H9 (cell line): ENCODE measurements around the gene FCHSD2. TPM values are rescaled to one million over a fixed set of nuclear protein-coding genes. Genes with fewer than 3 reads are reported as not detected.

Experiments
- DNase-seq: peaks from one replicate; pipeline ENCODE4 v3.0.0-alpha.2; 2017
- H2AFZ ChIP-seq: one replicate; pipeline ENCODE4 v1.6.1; 2013; ENCODE audit warnings: mild to moderate bottlenecking, low read length, control low read depth, moderate library complexity
- H2AK5ac ChIP-seq: 2 replicates; pipeline ENCODE4 v1.6.1; 2013; ENCODE audit warnings: low read length, control low read depth, mixed read lengths; ENCODE audit not compliant: insufficient read length
- H2BK120ac ChIP-seq: one replicate; pipeline ENCODE4 v1.6.1; 2013; ENCODE audit warnings: low read depth, mild to moderate bottlenecking, low read length, control low read depth, inconsistent platforms; ENCODE audit not compliant: poor library complexity, severe bottlenecking
- H2BK12ac ChIP-seq: 2 replicates; pipeline ENCODE4 v1.6.1; 2013; ENCODE audit warnings: low read length, control low read depth, mixed read lengths, low read depth; ENCODE audit not compliant: insufficient read length
- H2BK15ac ChIP-seq: 2 replicates; pipeline ENCODE4 v1.6.1; 2013; ENCODE audit warnings: low read depth, low read length, control low read depth
- H2BK20ac ChIP-seq: one replicate; pipeline ENCODE4 v1.6.1; 2013; ENCODE audit warnings: low read depth, mild to moderate bottlenecking, low read length, control low read depth, inconsistent platforms; ENCODE audit not compliant: poor library complexity, severe bottlenecking
- H2BK5ac ChIP-seq: 2 replicates; pipeline ENCODE4 v1.6.1; 2013; ENCODE audit warnings: low read length, control low read depth, mixed read lengths; ENCODE audit not compliant: insufficient read length
- H3K14ac ChIP-seq: 2 replicates; pipeline ENCODE4 v1.6.1; 2013; ENCODE audit warnings: low read length, control low read depth; ENCODE audit not compliant: insufficient read depth
- H3K18ac ChIP-seq: 2 replicates; pipeline ENCODE4 v1.6.1; 2013; ENCODE audit warnings: low read depth, mild to moderate bottlenecking, mixed read lengths, low read length, control low read depth; ENCODE audit not compliant: insufficient read length
- H3K23ac ChIP-seq: 2 replicates; pipeline ENCODE4 v1.6.1; 2013; ENCODE audit warnings: low read length, control low read depth, mixed read lengths, low read depth; ENCODE audit not compliant: insufficient read length
- H3K23me2 ChIP-seq: 2 replicates; pipeline ENCODE4 v1.6.1; 2013; ENCODE audit warnings: low read depth, mild to moderate bottlenecking, mixed read lengths, low read length, control low read depth; ENCODE audit not compliant: insufficient read length, poor library complexity, severe bottlenecking
- H3K27ac ChIP-seq: 2 replicates; pipeline ENCODE4 v1.5.1; 2013; ENCODE audit warnings: low read length, control low read depth, mixed read lengths, low read depth; ENCODE audit not compliant: insufficient read length
- H3K27me3 ChIP-seq: 2 replicates; pipeline ENCODE4 v1.6.1; 2013; ENCODE audit warnings: low read length, control low read depth, inconsistent platforms; ENCODE audit not compliant: insufficient read depth
- H3K4ac ChIP-seq: 2 replicates; pipeline ENCODE4 v1.6.1; 2013; ENCODE audit warnings: low read depth, mild to moderate bottlenecking, control low read depth, inconsistent platforms, low read length, moderate library complexity
- H3K4me1 ChIP-seq: 2 replicates; pipeline ENCODE4 v1.6.1; 2013; ENCODE audit warnings: low read length, control low read depth, inconsistent platforms; ENCODE audit not compliant: insufficient read depth
- H3K4me2 ChIP-seq: 2 replicates; pipeline ENCODE4 v1.6.1; 2013; ENCODE audit warnings: low read length, control low read depth, mixed read lengths; ENCODE audit not compliant: insufficient read length, insufficient read depth
- H3K56ac ChIP-seq: 2 replicates; pipeline ENCODE4 v1.6.1; 2013; ENCODE audit warnings: low read depth, mild to moderate bottlenecking, mixed read lengths, low read length, control low read depth; ENCODE audit not compliant: insufficient read length
- H3K79me1 ChIP-seq: 2 replicates; pipeline ENCODE4 v1.6.1; 2013; ENCODE audit warnings: low read depth, mild to moderate bottlenecking, moderate library complexity, low read length, control low read depth, inconsistent platforms; ENCODE audit not compliant: insufficient read depth, poor library complexity, severe bottlenecking
- H3K79me2 ChIP-seq: 2 replicates; pipeline ENCODE4 v1.6.1; 2013; ENCODE audit warnings: low read length, control low read depth, inconsistent platforms; ENCODE audit not compliant: insufficient read depth
- H3K9ac ChIP-seq: 2 replicates; pipeline ENCODE4 v1.6.1; 2013; ENCODE audit warnings: low read length, control low read depth, mixed read lengths; ENCODE audit not compliant: insufficient read length; ENCODE audit errors: extremely low read depth
- H3K9me3 ChIP-seq: one replicate; pipeline ENCODE4 v1.6.1; 2013; ENCODE audit warnings: low read depth, low read length, inconsistent platforms; ENCODE audit not compliant: control insufficient read depth
- H3T11ph ChIP-seq: one replicate; pipeline ENCODE4 v1.6.1; 2013; ENCODE audit warnings: mild to moderate bottlenecking, low read length, control low read depth, inconsistent platforms
- H4K20me1 ChIP-seq: one replicate; pipeline ENCODE4 v1.6.1; 2013; ENCODE audit not compliant: control insufficient read depth, insufficient read length, insufficient read depth
- H4K5ac ChIP-seq: 2 replicates; pipeline ENCODE4 v1.6.1; 2013; ENCODE audit warnings: low read depth, mild to moderate bottlenecking, mixed read lengths, low read length, control low read depth; ENCODE audit not compliant: insufficient read length
- H4K8ac ChIP-seq: replicated peaks from 2 replicates; pipeline ENCODE4 v1.6.1; 2013; ENCODE audit warnings: low read length, control low read depth, mixed read lengths, low read depth; ENCODE audit not compliant: insufficient read length
- H4K91ac ChIP-seq: 2 replicates; pipeline ENCODE4 v1.6.1; 2013; ENCODE audit warnings: low read depth, mild to moderate bottlenecking, moderate library complexity, mixed read lengths, low read length, control low read depth; ENCODE audit not compliant: insufficient read length
- H3K27ac Mint-ChIP-seq, 3 experiments: 2 replicates in 2 of 3; 3 replicates in 1 of 3; pipeline ENCODE4 v1.8.0; 2020 to 2021; ENCODE audit warnings: mixed read lengths in 3 of 3, mild to moderate bottlenecking in 1 of 3, moderate library complexity in 1 of 3
- H3K27me3 Mint-ChIP-seq: 2 replicates; pipeline ENCODE4 v1.8.0; 2021; ENCODE audit warnings: low read depth, mild to moderate bottlenecking, moderate library complexity, mixed read lengths
- H3K36me3 Mint-ChIP-seq, 3 experiments: 2 replicates in 2 of 3; 3 replicates in 1 of 3; pipeline ENCODE4 v1.8.0; 2020 to 2021; ENCODE audit warnings: low read depth in 3 of 3, mixed read lengths in 3 of 3; ENCODE audit not compliant: insufficient read depth in 1 of 3
- H3K4me1 Mint-ChIP-seq, 2 experiments: 2 replicates each; pipeline ENCODE4 v1.8.0; 2020; ENCODE audit warnings: mixed read lengths in 2 of 2
- H3K4me3 Mint-ChIP-seq, 2 experiments: 2 replicates in 1 of 2; 3 replicates in 1 of 2; pipeline ENCODE4 v1.8.0; 2020 to 2021; ENCODE audit warnings: mild to moderate bottlenecking in 2 of 2, mixed read lengths in 2 of 2, moderate library complexity in 1 of 2
- H3K9me3 Mint-ChIP-seq, 2 experiments: 2 replicates in 1 of 2; 3 replicates in 1 of 2; pipeline ENCODE4 v1.8.0; 2020; ENCODE audit warnings: mild to moderate bottlenecking in 2 of 2, mixed read lengths in 2 of 2, moderate library complexity in 1 of 2
- WGBS: extraction: QIAGEN DNeasy Blood & Tissue Kit; methylation state at CpG from one replicate; pipeline ENCODE4 v1.1.7; 2013; ENCODE audit warnings: missing lambda C conversion rate, low lambda C conversion rate, mixed read lengths; ENCODE audit not compliant: insufficient read length; ENCODE audit errors: extremely low coverage; 5-methylcytosine and 5-hydroxymethylcytosine counted together
- total RNA-seq: library from RNA; stranded (reverse); gene quantifications from 2 replicates; pipeline ENCODE4 v1.2.1, GENCODE V29; 2021
- TF ChIP-seq, protein P1 (sequence below): fragments of 200-600 bp; sonication (generic); conservative IDR thresholded peaks from 3 replicates; pipeline ENCODE4 v1.8.0; 2021; ENCODE audit warnings: antibody characterized with exemption, mild to moderate bottlenecking

Gene FCHSD2
- total RNA-seq, 1 experiment from 2014 or later: 17.8 TPM

DNA sequence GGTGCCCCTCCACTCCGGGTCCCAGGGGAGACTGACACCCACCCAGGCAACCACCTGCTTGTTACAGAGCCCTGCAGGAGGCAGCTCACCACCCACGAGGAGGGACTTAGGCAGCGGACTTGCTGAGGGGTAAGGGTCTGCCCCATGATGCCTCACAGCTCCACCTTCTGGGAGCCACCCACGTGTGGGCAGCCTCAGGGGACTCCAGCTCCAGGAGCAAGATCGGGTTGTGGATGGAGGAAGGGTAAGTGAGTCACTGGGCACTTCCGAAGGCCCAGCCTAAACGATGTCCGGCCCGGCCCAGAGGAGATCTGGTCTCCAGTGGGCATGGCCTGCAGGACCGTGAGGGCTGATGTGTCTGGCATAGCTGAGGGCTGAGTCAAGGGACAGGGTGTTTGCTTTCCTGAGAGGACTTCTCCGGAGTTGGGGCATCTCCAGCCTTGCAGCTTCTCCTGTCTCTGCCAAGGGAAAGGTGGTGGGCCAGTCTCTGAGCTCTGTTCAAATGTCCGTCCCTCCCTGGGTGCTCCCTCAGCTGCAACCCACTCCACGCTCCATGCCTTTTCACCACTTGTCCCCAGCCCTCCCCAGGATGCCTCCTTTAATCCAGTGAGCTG lies 43.7 kb upstream of the FCHSD2 start:
- no peak overlapping the region for H2AFZ ChIP-seq

More for the DNA sequence above, 43.7 kb upstream of the FCHSD2 start:
- H2BK12ac ChIP-seq: no peak overlapping the region
- H3K18ac ChIP-seq: no peak overlapping the region
- TF ChIP-seq, protein P1, sequence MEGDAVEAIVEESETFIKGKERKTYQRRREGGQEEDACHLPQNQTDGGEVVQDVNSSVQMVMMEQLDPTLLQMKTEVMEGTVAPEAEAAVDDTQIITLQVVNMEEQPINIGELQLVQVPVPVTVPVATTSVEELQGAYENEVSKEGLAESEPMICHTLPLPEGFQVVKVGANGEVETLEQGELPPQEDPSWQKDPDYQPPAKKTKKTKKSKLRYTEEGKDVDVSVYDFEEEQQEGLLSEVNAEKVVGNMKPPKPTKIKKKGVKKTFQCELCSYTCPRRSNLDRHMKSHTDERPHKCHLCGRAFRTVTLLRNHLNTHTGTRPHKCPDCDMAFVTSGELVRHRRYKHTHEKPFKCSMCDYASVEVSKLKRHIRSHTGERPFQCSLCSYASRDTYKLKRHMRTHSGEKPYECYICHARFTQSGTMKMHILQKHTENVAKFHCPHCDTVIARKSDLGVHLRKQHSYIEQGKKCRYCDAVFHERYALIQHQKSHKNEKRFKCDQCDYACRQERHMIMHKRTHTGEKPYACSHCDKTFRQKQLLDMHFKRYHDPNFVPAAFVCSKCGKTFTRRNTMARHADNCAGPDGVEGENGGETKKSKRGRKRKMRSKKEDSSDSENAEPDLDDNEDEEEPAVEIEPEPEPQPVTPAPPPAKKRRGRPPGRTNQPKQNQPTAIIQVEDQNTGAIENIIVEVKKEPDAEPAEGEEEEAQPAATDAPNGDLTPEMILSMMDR: no peak
- no peak overlapping the region for H3K56ac ChIP-seq
- WGBS: no CpG with 5 or more reads among the region's 13 CpGs
- H4K8ac ChIP-seq: no peak overlapping the region
- Mint-ChIP-seq H3K27me3 (peaks cover 3% of the 10 kb centered on the region), H3K4me3 (no peak overlapping the region), H3K4me1 (peaks cover 12 to 13% of the 10 kb centered on the region in 2 experiments), H3K27ac (peak overlapping the region in 1 of 3 experiments; percentile 68; a peak in 1 of 7 replicates), H3K9me3 (no peaks in the 10 kb centered on the region), H3K36me3 (no peaks in the 10 kb centered on the region)
- no peak for DNase-seq
- no peak overlapping the region for H3T11ph ChIP-seq
- H2BK5ac ChIP-seq: no peak overlapping the region
- H3K79me1 ChIP-seq: no peaks in the 10 kb centered on the region
- no peaks in the 10 kb centered on the region for H4K20me1 ChIP-seq
- no peak overlapping the region for H3K9ac ChIP-seq
- H2BK20ac ChIP-seq: no peak overlapping the region
- H3K14ac ChIP-seq: no peak overlapping the region
- no peak overlapping the region for H3K4ac ChIP-seq
- H3K9me3 ChIP-seq: no peaks in the 10 kb centered on the region
- no peak overlapping the region for H3K27ac ChIP-seq
- H4K91ac ChIP-seq: no peak overlapping the region
- H3K23me2 ChIP-seq: no peaks in the 10 kb centered on the region
- no peak overlapping the region for H2BK15ac ChIP-seq
- H2AK5ac ChIP-seq: no peak overlapping the region
- no peaks in the 10 kb centered on the region for H3K4me1 ChIP-seq
- H3K79me2 ChIP-seq: no peaks in the 10 kb centered on the region
- H3K4me2 ChIP-seq: no peak overlapping the region
- H2BK120ac ChIP-seq: no peak overlapping the region
- H3K27me3 ChIP-seq: no peaks in the 10 kb centered on the region
- no peak overlapping the region for H3K23ac ChIP-seq
- no peak overlapping the region for H4K5ac ChIP-seq
